Activated CD4-positive, alpha-beta T cell treated with anti-CD3 and anti-CD28 coated beads, Interleukin-2, amount 10 ng/mL, durations not matched to agents 7 days and 5 days (primary cell): ENCODE results near the gene HTR3C. TPM values are rescaled to one million over a fixed set of nuclear protein-coding genes. Genes with fewer than 3 reads are reported as not detected.
A peak's percentile ranks its signal among the peaks of the same experiment; 100 is the strongest.
"Not testable (repeated sequence)": the region's sequence is repeated elsewhere in the genome, so short reads cannot be mapped to it uniquely, and the experiment has no call there.

Experiments
- CTCF ChIA-PET: fragments of 350-600 bp; sonication (Branson Sonifier 250); formaldehyde crosslinking; loops from one replicate; lab custom pipeline; 2021; ENCODE audit warnings: antibody characterized with exemption; lab: Charles Lee
- POLR2A ChIA-PET: fragments of 350-600 bp; sonication (Branson Sonifier 250); formaldehyde crosslinking; loops from one replicate; lab custom pipeline; 2021; ENCODE audit warnings: antibody characterized with exemption; lab: Charles Lee
- DNase-seq: peaks from one replicate; pipeline ENCODE4 v3.0.0-alpha.2; 2020
- H3K27ac Mint-ChIP-seq: one replicate; pipeline ENCODE4 v1.8.0; 2021; ENCODE audit warnings: mild to moderate bottlenecking, moderate library complexity, mixed read lengths
- H3K27me3 Mint-ChIP-seq: one replicate; pipeline ENCODE4 v1.8.0; 2021; ENCODE audit warnings: mixed read lengths
- H3K36me3 Mint-ChIP-seq: one replicate; pipeline ENCODE4 v1.8.0; 2021; ENCODE audit warnings: low read depth, mixed read lengths
- H3K4me1 Mint-ChIP-seq: one replicate; pipeline ENCODE4 v1.8.0; 2021; ENCODE audit warnings: mixed read lengths
- H3K4me3 Mint-ChIP-seq: one replicate; pipeline ENCODE4 v1.8.0; 2021; ENCODE audit warnings: mild to moderate bottlenecking, moderate library complexity, mixed read lengths
- H3K9me3 Mint-ChIP-seq: one replicate; pipeline ENCODE4 v1.8.0; 2021; ENCODE audit warnings: mixed read lengths
- total RNA-seq, 2 experiments: library from RNA; stranded (reverse); gene quantifications; one replicate each; pipeline ENCODE4 v1.2.3, GENCODE V29; 2021

The HTR3C gene
- total RNA-seq, 2 experiments from 2014 or later, result not detected

- DNase-seq, result no peak
- peak overlapping the region; percentile 92 for H3K27ac Mint-ChIP-seq
- POLR2A ChIA-PET, result no interaction called here
- H3K9me3 Mint-ChIP-seq, result no peaks in the 10 kb centered on the region
- peaks cover 28% of the 10 kb centered on the region for H3K4me1 Mint-ChIP-seq
- CTCF ChIA-PET, result interaction anchor here (0.6 to 1.9 kb wide), 7 partner anchors 11 to 278 kb away, joined by 3 to 7 read pairs (median 3); no protein-coding TSS in a partner anchor
- peak overlapping the region; percentile 99 for H3K4me3 Mint-ChIP-seq
- H3K36me3 Mint-ChIP-seq, result peaks cover 5% of the 10 kb centered on the region
- H3K27me3 Mint-ChIP-seq, result peaks cover 17% of the 10 kb centered on the region
These were observed 35.8 kb upstream of the HTR3C start for GRCh38 chr3:184016811-184017671.

GRCh38 chr3:184017672-184018423 lies 35.0 kb upstream of the HTR3C start, which contains the start of gene ABCC5:
Gene ABCC5, minus strand, starts transcription at chr3:184017884. Its CDS starts 3,492 bp downstream, at chr3:184014392.
- POLR2A ChIA-PET, result no interaction called here
- peaks cover 2% of the 10 kb centered on the region for H3K36me3 Mint-ChIP-seq

DNA sequence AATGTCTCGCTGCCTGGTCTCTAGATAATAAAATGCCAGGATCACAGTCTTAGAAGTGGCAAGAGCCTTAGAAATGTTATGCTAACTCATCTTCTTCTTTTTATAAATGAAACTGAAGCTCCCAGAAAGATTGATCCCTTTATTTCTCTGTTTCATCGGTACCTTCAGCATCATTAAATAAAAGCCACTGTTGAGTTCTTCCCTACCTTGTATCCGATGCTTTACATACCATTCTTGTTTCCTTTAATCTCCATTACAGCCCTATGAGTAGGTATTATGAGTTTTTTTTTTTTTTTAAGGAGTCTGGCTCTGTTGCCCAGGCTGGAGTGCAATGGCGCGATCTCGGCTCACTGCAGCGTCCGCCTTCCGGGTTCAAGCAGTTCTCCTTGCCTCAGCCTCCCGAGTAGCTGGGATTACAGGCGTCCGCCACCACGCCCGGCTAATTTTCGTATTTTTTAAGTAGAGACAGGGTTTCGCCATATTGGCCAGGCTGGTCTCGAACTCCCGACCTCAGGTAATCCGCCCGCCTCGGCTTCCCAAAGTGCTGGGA lies 34.3 kb upstream of the HTR3C start:
- POLR2A ChIA-PET, result no interaction called here
- peak overlapping the region; percentile 92 for H3K27ac Mint-ChIP-seq

More at GRCh38 chr3:184017672-184018423, 35.0 kb upstream of the HTR3C start, which contains the start of gene ABCC5:
- Mint-ChIP-seq H3K27me3 (peaks cover 17% of the 10 kb centered on the region), H3K9me3 (no peaks in the 10 kb centered on the region), H3K4me1 (peaks cover 33% of the 10 kb centered on the region), H3K27ac (peak within 1 kb of the TSS; percentile 92), H3K4me3 (peak within 1 kb of the TSS; percentile 99)
- peak; percentile 85 for DNase-seq
- CTCF ChIA-PET, result interaction anchor here (0.6 to 1.9 kb wide), 11 partner anchors 11 to 263 kb away, joined by 3 to 7 read pairs (median 3); no protein-coding TSS in a partner anchor

DNA sequence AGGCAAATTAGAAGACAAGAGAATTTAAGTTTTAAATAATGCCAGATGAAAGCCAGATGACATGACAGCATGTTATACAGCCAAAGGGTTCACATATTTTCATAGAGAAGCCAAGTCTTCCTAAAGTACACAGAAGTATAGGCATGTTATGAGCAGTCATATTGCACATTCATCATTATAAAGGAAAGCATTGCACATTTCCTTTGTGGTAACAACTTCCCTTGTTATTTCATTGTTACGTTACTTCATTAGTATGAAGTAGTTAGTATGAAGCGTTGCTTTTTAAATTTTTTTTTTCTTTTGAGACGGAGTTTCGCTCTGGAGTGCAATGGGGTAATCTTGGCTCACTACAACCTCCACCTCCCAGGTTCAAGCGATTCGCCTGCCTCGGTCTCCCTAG lies 30.5 kb upstream of the HTR3C start:
- DNase-seq, result no peak
- CTCF ChIA-PET, result no interaction called here
- no peak overlapping the region for H3K4me3 Mint-ChIP-seq
- H3K27ac Mint-ChIP-seq, result no peak overlapping the region
- no peaks in the 10 kb centered on the region for H3K9me3 Mint-ChIP-seq
- H3K4me1 Mint-ChIP-seq, result peaks cover 18% of the 10 kb centered on the region
- no peaks in the 10 kb centered on the region for H3K36me3 Mint-ChIP-seq
- POLR2A ChIA-PET, result no interaction called here
- H3K27me3 Mint-ChIP-seq, result peaks cover 17% of the 10 kb centered on the region

More for the DNA sequence above, 34.3 kb upstream of the HTR3C start:
- Mint-ChIP-seq H3K4me3 (peak overlapping the region; percentile 99), H3K9me3 (no peaks in the 10 kb centered on the region), H3K27me3 (peaks cover 17% of the 10 kb centered on the region), H3K36me3 (peaks cover 2% of the 10 kb centered on the region), H3K4me1 (peaks cover 33% of the 10 kb centered on the region)
- DNase-seq, result no peak
- CTCF ChIA-PET, result interaction anchor here (0.6 to 1.9 kb wide), 8 partner anchors 11 to 116 kb away, joined by 3 to 7 read pairs (median 4); no protein-coding TSS in a partner anchor

DNA sequence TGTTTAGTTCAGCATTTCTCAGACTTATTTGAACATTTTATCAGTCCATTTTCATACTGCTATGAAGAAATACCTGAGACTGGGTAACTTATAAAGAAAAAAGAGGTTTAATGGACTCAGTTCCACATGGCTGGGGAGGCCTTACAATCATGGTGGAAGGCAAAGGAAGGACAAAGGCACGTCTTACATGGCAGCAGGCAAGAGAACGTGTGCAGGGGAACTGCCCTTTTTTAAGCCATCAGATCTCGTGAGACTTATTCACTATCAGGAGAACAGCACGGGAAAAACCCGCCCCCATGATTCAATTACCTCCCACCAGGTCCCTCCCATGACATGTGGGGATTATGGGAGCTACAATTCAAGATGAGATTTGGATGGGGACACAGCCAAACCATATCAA lies 27.6 kb upstream of the HTR3C start:
- peaks cover 12% of the 10 kb centered on the region for H3K27me3 Mint-ChIP-seq
- H3K27ac Mint-ChIP-seq, POLR2A ChIA-PET, H3K9me3 Mint-ChIP-seq, H3K4me1 Mint-ChIP-seq, H3K4me3 Mint-ChIP-seq, DNase-seq, H3K36me3 Mint-ChIP-seq: not testable (repeated sequence)
- CTCF ChIA-PET, result interaction anchor here (0.7 kb wide), 1 partner anchor 141 kb away, joined by 3 read pairs; the partner anchor contains the start of gene PARL

- POLR2A ChIA-PET, H3K9me3 Mint-ChIP-seq, CTCF ChIA-PET, DNase-seq, H3K36me3 Mint-ChIP-seq, H3K27ac Mint-ChIP-seq, H3K27me3 Mint-ChIP-seq, H3K4me3 Mint-ChIP-seq, H3K4me1 Mint-ChIP-seq: not testable (repeated sequence)
These were observed 24.5 kb upstream of the HTR3C start for GRCh38 chr3:184028275-184028890.

DNA sequence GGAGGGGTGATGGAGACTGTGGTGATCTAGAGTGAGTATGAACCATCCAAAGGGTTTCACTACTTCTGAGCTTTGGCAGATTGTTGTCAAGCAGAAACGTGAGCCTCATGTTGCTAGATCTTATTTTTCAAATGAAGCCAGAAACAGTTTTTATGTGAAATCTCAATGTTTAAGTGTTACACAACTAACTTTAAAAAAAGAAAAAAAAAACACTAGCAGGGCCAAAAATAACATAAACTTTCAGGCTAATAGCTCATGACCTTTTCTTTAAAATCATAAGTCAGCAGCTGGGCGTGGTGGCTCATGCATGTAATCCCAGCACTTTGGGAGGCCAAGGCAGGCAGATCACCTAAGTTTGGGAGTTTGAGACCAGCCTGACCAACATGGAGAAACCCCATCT lies 23.4 kb upstream of the HTR3C start:
- Mint-ChIP-seq H3K9me3 (no peaks in the 10 kb centered on the region), H3K36me3 (no peaks in the 10 kb centered on the region), H3K4me1 (no peaks in the 10 kb centered on the region), H3K27ac (no peak overlapping the region), H3K27me3 (peaks cover 11% of the 10 kb centered on the region), H3K4me3 (no peak overlapping the region)
- DNase-seq, result no peak
- ChIA-PET CTCF (interaction anchor here (0.6 to 0.8 kb wide), 3 partner anchors 14 to 674 kb away, joined by 3 to 4 read pairs (median 3); no protein-coding TSS in a partner anchor), POLR2A (no interaction called here)

GRCh38 chr3:184030536-184030935 lies 22.3 kb upstream of the HTR3C start:
- ChIA-PET CTCF (interaction anchor here (0.7 kb wide), 1 partner anchor 333 kb away, joined by 4 read pairs; no protein-coding TSS in a partner anchor), POLR2A (no interaction called here)
- no peak overlapping the region for H3K27ac Mint-ChIP-seq
- no peak overlapping the region for H3K4me3 Mint-ChIP-seq
- H3K36me3 Mint-ChIP-seq, result no peaks in the 10 kb centered on the region
- no peak for DNase-seq
- no peaks in the 10 kb centered on the region for H3K4me1 Mint-ChIP-seq
- peaks cover 11% of the 10 kb centered on the region for H3K27me3 Mint-ChIP-seq
- H3K9me3 Mint-ChIP-seq, result no peaks in the 10 kb centered on the region

DNA sequence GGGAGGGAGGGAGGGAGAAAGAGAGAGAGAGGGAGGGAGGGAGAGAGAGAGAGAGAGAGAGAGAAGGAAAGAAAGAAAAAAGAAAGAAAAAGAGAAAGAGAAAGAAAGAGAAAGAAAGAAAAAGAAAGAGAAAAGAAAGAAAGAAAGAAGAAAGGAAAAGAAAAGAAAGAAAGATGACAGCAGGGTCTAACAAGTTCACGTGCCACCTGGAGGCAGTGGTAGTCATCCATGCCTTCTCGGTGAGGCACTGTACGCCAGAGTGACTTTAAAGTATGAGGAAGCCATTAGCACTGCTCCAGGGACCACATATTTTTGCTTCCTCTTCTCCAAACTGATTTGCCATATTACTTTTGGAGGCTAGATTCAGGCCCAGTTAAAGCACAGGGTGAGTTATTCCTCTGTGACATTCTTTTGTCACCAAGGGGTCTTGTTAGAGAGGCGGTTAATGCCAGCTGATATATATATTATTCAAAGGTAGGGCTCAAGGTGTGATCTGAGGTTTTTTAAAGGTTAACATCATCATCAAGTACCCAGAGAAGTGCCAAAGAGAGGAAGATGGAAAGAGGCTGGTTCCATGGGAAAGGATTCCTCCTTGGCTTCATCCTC lies 21.6 kb upstream of the HTR3C start, which contains the start of gene HTR3D:
Gene HTR3D, plus strand, starts transcription at position 556 of the 606 bp plus-strand sequence. Its CDS starts 0 bp downstream, at position 556.
- ChIA-PET POLR2A (no interaction called here), CTCF (interaction anchor here (0.7 kb wide), 1 partner anchor 332 kb away, joined by 4 read pairs; no protein-coding TSS in a partner anchor)
- no peak for DNase-seq
- Mint-ChIP-seq H3K9me3 (no peaks in the 10 kb centered on the region), H3K4me1 (no peaks in the 10 kb centered on the region), H3K27ac (no peak within 1 kb of the TSS), H3K4me3 (no peak within 1 kb of the TSS), H3K27me3 (peaks cover 11% of the 10 kb centered on the region), H3K36me3 (no peaks in the 10 kb centered on the region)

DNA sequence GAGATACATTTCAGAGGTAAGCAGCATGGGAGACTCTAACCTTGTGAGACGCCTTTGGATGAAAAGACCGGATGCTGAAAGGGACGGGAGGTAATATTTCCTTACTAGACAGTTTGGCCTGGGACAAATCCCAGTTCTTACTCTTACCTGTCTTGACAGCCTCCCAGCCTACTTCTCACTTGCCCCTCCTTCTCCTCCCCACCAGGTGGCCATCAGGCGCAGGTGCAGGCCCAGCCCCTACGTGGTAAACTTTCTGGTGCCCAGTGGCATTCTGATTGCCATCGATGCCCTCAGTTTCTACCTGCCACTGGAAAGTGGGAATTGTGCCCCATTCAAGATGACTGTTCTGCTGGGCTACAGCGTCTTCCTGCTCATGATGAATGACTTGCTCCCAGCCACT lies 15.0 kb upstream of the HTR3C start:
- Mint-ChIP-seq H3K4me3 (no peak overlapping the region), H3K4me1 (no peaks in the 10 kb centered on the region), H3K27ac (no peak overlapping the region), H3K27me3 (peaks cover 5% of the 10 kb centered on the region), H3K9me3 (no peaks in the 10 kb centered on the region), H3K36me3 (no peaks in the 10 kb centered on the region)
- ChIA-PET CTCF (no interaction called here), POLR2A (no interaction called here)
- DNase-seq, result no peak

GRCh38 chr3:184038307-184038706 lies 14.5 kb upstream of the HTR3C start:
- DNase-seq, H3K9me3 Mint-ChIP-seq, H3K27ac Mint-ChIP-seq, H3K4me3 Mint-ChIP-seq, H3K27me3 Mint-ChIP-seq, POLR2A ChIA-PET, H3K36me3 Mint-ChIP-seq, CTCF ChIA-PET, H3K4me1 Mint-ChIP-seq: not testable (repeated sequence)
